ENCODE measurements around the gene GLA. TPM values are rescaled to one million over a fixed set of nuclear protein-coding genes. Genes with fewer than 3 reads are reported as not detected.

Gene GLA
- total RNA-seq, 4 donors from 2014 or later = 13.4 to 16.3 (median 14.6) TPM

DNA sequence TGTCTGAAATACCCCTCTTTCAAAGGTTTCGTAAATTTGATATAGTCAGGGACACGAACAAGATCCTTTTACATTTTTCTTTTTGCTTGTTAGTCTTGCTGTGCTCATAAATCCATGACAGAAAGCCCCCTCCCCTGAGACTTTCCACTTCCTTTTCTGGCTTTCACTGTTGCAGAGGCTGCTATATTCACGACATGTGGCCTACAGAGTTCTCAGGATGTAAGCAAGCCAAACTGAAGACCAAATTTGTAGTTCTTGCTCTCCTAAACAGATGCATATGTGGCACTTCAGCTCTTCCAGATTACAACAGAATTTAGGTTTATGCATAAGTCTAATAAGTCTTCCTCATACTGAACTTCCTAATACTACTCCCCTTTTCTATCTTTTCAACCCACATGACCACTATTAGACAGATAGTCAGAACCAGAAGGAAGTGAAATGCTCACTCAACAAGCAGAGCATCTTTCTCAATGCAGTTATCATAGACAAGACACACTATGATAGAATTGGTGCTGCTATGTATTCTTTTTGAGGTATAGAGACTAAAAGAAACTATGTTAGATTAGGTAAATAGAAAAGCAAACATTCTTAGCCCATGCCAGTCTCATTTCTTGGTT lies 36.7 kb downstream of the GLA start:
- no peaks in the 10 kb centered on the region for H3K4me1 ChIP-seq
- no peaks in the 10 kb centered on the region for H3K27me3 ChIP-seq
- in situ Hi-C loops (cut with MboI; ENCODE audit: low sequenced_read_pairs in 4 of 4) (no loop called here), intact Hi-C loops (cut with DNase I; ENCODE audit: low total_unique reads) (no loop called here)
- H3K9me3 ChIP-seq = no peaks in the 10 kb centered on the region
- H3K27ac ChIP-seq = no peak overlapping the region
- ATAC-seq (no peak), DNase-seq (no peak)
- TF ChIP-seq, protein P1, sequence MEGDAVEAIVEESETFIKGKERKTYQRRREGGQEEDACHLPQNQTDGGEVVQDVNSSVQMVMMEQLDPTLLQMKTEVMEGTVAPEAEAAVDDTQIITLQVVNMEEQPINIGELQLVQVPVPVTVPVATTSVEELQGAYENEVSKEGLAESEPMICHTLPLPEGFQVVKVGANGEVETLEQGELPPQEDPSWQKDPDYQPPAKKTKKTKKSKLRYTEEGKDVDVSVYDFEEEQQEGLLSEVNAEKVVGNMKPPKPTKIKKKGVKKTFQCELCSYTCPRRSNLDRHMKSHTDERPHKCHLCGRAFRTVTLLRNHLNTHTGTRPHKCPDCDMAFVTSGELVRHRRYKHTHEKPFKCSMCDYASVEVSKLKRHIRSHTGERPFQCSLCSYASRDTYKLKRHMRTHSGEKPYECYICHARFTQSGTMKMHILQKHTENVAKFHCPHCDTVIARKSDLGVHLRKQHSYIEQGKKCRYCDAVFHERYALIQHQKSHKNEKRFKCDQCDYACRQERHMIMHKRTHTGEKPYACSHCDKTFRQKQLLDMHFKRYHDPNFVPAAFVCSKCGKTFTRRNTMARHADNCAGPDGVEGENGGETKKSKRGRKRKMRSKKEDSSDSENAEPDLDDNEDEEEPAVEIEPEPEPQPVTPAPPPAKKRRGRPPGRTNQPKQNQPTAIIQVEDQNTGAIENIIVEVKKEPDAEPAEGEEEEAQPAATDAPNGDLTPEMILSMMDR (IDR thresholded peaks at IDR 0.05 in 4 of 5, conservative IDR thresholded peaks at IDR 0.05 in 1 of 5) = no peak
- TF ChIP-seq POLR2A (IDR thresholded peaks at IDR 0.05) = no peak
- no peaks in the 10 kb centered on the region for H3K36me3 ChIP-seq
- H3K4me3 ChIP-seq = no peak overlapping the region

GRCh38 chrX:101369687-101370086 lies 38.0 kb downstream of the GLA start:
- Histone ChIP-seq H3K27me3 (no peaks in the 10 kb centered on the region), H3K9me3 (no peaks in the 10 kb centered on the region), H3K4me1 (no peaks in the 10 kb centered on the region), H3K27ac (no peak overlapping the region), H3K36me3 (no peaks in the 10 kb centered on the region), H3K4me3 (no peak overlapping the region)
- TF ChIP-seq POLR2A (IDR thresholded peaks at IDR 0.05) = no peak
- TF ChIP-seq, protein P1 (IDR thresholded peaks at IDR 0.05 in 4 of 5, conservative IDR thresholded peaks at IDR 0.05 in 1 of 5) = no peak
- no peak for ATAC-seq
- intact Hi-C loops (cut with DNase I; ENCODE audit: low total_unique reads) = no loop called here
- DNase-seq = no peak
- in situ Hi-C loops (cut with MboI; ENCODE audit: low sequenced_read_pairs in 4 of 4) = no loop called here

GRCh38 chrX:101368800-101369199 lies 38.9 kb downstream of the GLA start:
- Histone ChIP-seq H3K4me3 (no peak overlapping the region), H3K36me3 (no peaks in the 10 kb centered on the region), H3K4me1 (no peaks in the 10 kb centered on the region), H3K9me3 (no peaks in the 10 kb centered on the region), H3K27me3 (no peaks in the 10 kb centered on the region), H3K27ac (no peak overlapping the region)
- DNase-seq (no peak), ATAC-seq (no peak)
- in situ Hi-C loops (cut with MboI; ENCODE audit: low sequenced_read_pairs in 4 of 4) = no loop called here
- no peak for TF ChIP-seq POLR2A (IDR thresholded peaks at IDR 0.05)
- TF ChIP-seq, protein P1 (IDR thresholded peaks at IDR 0.05 in 4 of 5, conservative IDR thresholded peaks at IDR 0.05 in 1 of 5) = no peak
- intact Hi-C loops (cut with DNase I; ENCODE audit: low total_unique reads) = no loop called here

DNA sequence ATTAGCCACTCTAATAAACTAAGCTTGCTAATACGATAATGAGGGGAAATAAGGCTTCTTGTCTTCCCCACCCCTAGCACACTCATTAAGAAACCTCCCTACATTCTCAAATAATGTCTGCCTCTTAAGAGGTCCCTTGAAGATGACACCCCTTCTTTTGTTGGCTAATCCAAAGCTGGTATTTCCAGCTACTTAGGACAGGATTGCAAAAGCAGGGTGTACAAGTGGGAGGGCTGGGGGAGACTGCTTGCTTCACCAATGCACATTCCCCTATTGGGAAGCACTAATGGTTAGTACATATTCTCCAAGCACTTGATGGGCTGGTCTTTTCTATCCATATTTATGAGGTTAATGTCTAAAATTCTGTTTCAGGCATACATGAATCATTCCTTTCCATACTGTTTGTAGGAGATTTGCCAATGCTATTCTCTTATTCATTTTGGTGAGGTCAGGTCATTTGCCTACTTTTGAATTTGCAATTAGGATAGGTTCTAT lies 42.4 kb downstream of the GLA start:
- Histone ChIP-seq H3K4me1 (no peaks in the 10 kb centered on the region), H3K4me3 (no peak overlapping the region), H3K27me3 (peaks cover 0 to 3% (median 0%) of the 10 kb centered on the region in 3 donors), H3K27ac (no peak overlapping the region), H3K36me3 (no peaks in the 10 kb centered on the region), H3K9me3 (no peaks in the 10 kb centered on the region)
- TF ChIP-seq, protein P1 (IDR thresholded peaks at IDR 0.05 in 4 of 5, conservative IDR thresholded peaks at IDR 0.05 in 1 of 5) = no peak
- no peak for TF ChIP-seq POLR2A (IDR thresholded peaks at IDR 0.05)
- intact Hi-C loops (cut with DNase I; ENCODE audit: low total_unique reads) (no loop called here), in situ Hi-C loops (cut with MboI; ENCODE audit: low sequenced_read_pairs in 4 of 4) (no loop called here)
- ATAC-seq = no peak
- DNase-seq = no peak

DNA sequence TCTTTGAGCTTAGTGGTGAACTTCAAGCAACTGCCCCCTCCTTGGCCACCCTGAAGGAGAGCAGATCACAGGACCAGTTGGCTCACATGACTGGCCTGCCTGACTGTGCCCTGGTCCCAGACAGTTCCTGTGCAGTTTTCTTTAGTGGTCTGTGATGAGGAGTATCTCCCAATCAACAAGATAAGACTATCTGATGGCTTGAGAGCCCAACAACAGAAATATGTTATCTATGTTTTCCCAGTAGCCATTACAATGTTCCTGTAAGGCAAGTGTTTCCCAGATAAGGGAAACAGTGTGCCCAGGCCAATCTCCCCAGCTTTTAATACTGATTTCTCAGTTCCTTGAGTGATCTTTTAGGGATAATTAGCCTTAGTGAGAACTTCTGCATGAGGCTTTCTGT lies 45.0 kb downstream of the GLA start:
- TF ChIP-seq, protein P1 (IDR thresholded peaks at IDR 0.05 in 4 of 5, conservative IDR thresholded peaks at IDR 0.05 in 1 of 5) = no peak
- no peak for TF ChIP-seq POLR2A (IDR thresholded peaks at IDR 0.05)
- H3K9me3 ChIP-seq = no peaks in the 10 kb centered on the region
- peaks cover 0 to 3% (median 0%) of the 10 kb centered on the region in 3 donors for H3K27me3 ChIP-seq
- no peak overlapping the region for H3K27ac ChIP-seq
- in situ Hi-C loops (cut with MboI; ENCODE audit: low sequenced_read_pairs in 4 of 4) = no loop called here
- ATAC-seq (no peak), DNase-seq (no peak)
- intact Hi-C loops (cut with DNase I; ENCODE audit: low total_unique reads) = no loop called here
- H3K36me3 ChIP-seq = no peaks in the 10 kb centered on the region
- H3K4me3 ChIP-seq = no peak overlapping the region
- H3K4me1 ChIP-seq = no peaks in the 10 kb centered on the region

All from gastrocnemius medialis (tissue), 4 donors.